Natural killer cell (primary cell): ENCODE measurements around the gene SUSD3. TPM values are rescaled to one million over a fixed set of nuclear protein-coding genes. Genes with fewer than 3 reads are reported as not detected.

ENCODE experiments used
- ATAC-seq, 3 donors: fragments of 150-1000 bp in 2 of 3; fragments of 200-7000 bp in 1 of 3; cut with Tn5 transposase; 1 replicate in 1 of 3; 2 replicates in 2 of 3; pipeline ENCODE4 v1.10.0; 2021; ENCODE audit warnings: mild to moderate bottlenecking in 2 of 3, moderate library complexity in 2 of 3
- DNase-seq, 2 donors: peaks; one replicate each; pipeline versions ENCODE4 v3.0.0 to v3.0.0-alpha.2; 2013 to 2021; ENCODE audit warnings: mixed read lengths in 1 of 2
- H3K27ac ChIP-seq: one replicate; pipeline ENCODE4 v1.5.1; 2013; ENCODE audit warnings: mild to moderate bottlenecking, low read length
- H3K27me3 ChIP-seq: one replicate; pipeline ENCODE4 v1.6.1; 2013; ENCODE audit warnings: low read length; ENCODE audit not compliant: control insufficient read depth, insufficient read depth
- H3K36me3 ChIP-seq: one replicate; pipeline ENCODE4 v1.6.1; 2013; ENCODE audit warnings: low read length; ENCODE audit not compliant: control insufficient read depth, insufficient read depth
- H3K4me1 ChIP-seq: one replicate; pipeline ENCODE4 v1.6.1; 2013; ENCODE audit warnings: low read length; ENCODE audit not compliant: control insufficient read depth, insufficient read depth
- H3K4me3 ChIP-seq: one replicate; pipeline ENCODE4 v1.5.1; 2013; ENCODE audit warnings: low read length
- H3K9me3 ChIP-seq: one replicate; pipeline ENCODE4 v1.6.1; 2013; ENCODE audit warnings: low read length; ENCODE audit not compliant: control insufficient read depth, insufficient read depth
- H3K27ac Mint-ChIP-seq, 2 donors: one replicate each; pipeline ENCODE4 v1.8.0; 2022; ENCODE audit warnings: mild to moderate bottlenecking in 2 of 2, mixed read lengths in 2 of 2, moderate library complexity in 1 of 2
- H3K27me3 Mint-ChIP-seq, 2 donors: one replicate each; pipeline ENCODE4 v1.8.0; 2022; ENCODE audit warnings: low read depth in 2 of 2, mixed read lengths in 2 of 2
- H3K36me3 Mint-ChIP-seq: one replicate; pipeline ENCODE4 v1.8.0; 2022; ENCODE audit warnings: mixed read lengths
- H3K4me1 Mint-ChIP-seq, 2 donors: one replicate each; pipeline ENCODE4 v1.8.0; 2022; ENCODE audit warnings: mixed read lengths in 2 of 2
- H3K4me3 Mint-ChIP-seq: one replicate; pipeline ENCODE4 v1.8.0; 2022; ENCODE audit warnings: mild to moderate bottlenecking, moderate library complexity, mixed read lengths
- H3K9me3 Mint-ChIP-seq, 2 donors: one replicate each; pipeline ENCODE4 v1.8.0; 2022; ENCODE audit warnings: mixed read lengths in 2 of 2
- CTCF ChIP-seq: fragments of 200-600 bp; IDR thresholded peaks from one replicate; pipeline ENCODE4 v1.8.0; 2022; ENCODE audit warnings: antibody characterized with exemption
- WGBS: methylation state at CpG from one replicate; pipeline ENCODE4 v1.1.7; 2013; ENCODE audit warnings: missing lambda C conversion rate; ENCODE audit not compliant: insufficient coverage; 5-methylcytosine and 5-hydroxymethylcytosine counted together
- intact Hi-C: fragments of 100-400 bp; cut with micrococcal nuclease; formaldehyde crosslinking; loops from one replicate; pipeline ENCODE4 v1.14.2; 2022
- total RNA-seq, 4 donors: library from RNA; stranded (reverse); fragments of 120-200 nt in 1 of 4; gene quantifications; one replicate each; pipeline versions ENCODE4 v1.2.3 to v1.2.4, GENCODE V29; 2013 to 2022

SUSD3 gene
- total RNA-seq, 3 donors from 2014 or later (not counting 1 experiment from before 2014, with no cell fraction given): 1.2 to 2.1 (median 1.8) TPM

- no peak overlapping the region for H3K27ac ChIP-seq
- H3K36me3 ChIP-seq: peaks cover 73% of the 10 kb centered on the region
- H3K9me3 Mint-ChIP-seq: no peaks in the 10 kb centered on the region
- H3K4me1 ChIP-seq: no peaks in the 10 kb centered on the region
- H3K27me3 Mint-ChIP-seq: no peaks in the 10 kb centered on the region
- DNase-seq: no peak
- peaks cover 7% of the 10 kb centered on the region for H3K36me3 Mint-ChIP-seq
- no peaks in the 10 kb centered on the region for H3K9me3 ChIP-seq
- no peak overlapping the region for H3K4me3 ChIP-seq
- no peaks in the 10 kb centered on the region for H3K27me3 ChIP-seq
- intact Hi-C loops: no loop called here
- no peak for ATAC-seq
- no peak overlapping the region for H3K27ac Mint-ChIP-seq
- TF ChIP-seq CTCF: no peak
- H3K4me3 Mint-ChIP-seq: no peak overlapping the region
- 96% methylated on average over 4 of the region's 4 CpGs for WGBS
- peaks cover 4 to 21% of the 10 kb centered on the region in 2 donors for H3K4me1 Mint-ChIP-seq
Observed at GRCh38 chr9:93010704-93011103, 47.8 kb upstream of the SUSD3 start.

DNA sequence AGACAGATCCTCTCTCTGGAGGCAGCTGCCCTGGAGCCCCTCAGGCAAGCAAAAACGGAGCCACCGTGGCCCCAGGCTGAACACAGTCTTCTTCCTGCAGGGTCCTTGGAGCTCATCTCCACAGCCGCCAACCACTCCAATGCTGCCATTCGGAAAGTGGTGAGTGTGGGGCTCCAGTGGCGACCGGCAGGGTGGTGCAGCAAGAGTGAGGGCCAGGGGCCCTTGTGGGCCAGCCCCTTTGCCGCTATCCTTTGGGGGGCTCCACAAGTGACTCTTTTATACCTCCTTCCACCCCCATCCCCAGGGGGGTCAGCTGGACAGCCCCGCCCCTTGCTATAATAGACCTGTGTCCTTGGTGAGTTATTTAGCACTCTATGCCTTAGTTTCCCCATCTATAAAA is 47.4 kb upstream of the SUSD3 start:
- peaks cover 7% of the 10 kb centered on the region for H3K36me3 Mint-ChIP-seq
- WGBS: 98% methylated on average over 8 of the region's 8 CpGs

DNA sequence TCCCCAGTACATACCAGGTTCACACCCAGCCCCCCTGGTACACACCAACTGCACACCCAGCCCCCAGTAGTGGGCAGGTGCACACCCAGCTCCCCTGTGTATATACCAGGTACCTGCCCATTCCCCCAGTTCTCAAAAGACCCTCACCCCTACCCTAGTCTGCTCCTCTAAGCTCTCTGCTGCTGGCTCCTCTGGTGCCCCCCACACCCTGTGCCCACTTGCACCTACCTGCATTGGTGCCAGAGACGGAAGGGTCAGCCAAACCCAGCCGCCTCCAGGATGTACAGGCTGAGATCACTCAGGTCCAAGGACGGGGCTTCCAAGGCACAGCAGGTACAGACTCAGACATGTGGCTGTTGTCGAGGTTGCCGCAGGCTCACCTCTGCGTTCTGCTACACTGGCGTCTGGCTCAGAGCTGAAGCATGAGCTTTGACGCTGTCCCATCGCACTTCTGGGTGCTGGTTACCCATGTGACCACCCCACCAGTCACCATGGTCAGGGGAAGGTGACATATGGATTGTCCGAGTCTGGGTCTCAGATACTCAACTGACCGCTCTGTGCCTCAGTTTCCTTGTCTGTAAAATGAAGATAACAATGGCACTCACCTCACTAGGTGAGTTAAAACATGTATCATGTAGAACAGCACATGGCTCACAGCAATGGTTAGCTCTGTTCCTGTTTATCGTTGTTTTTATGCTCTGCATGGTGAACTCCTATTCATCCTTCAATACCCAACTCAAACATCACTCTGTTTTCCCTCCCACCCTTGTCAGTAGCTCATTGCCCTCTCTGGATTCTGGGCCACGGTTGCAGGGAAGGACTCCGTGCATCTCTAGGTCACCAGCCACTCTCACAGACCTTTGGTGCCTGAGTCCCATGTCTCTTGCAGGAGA is 45.3 kb upstream of the SUSD3 start:
- TF ChIP-seq CTCF: no peak
- ATAC-seq: no peak
- H3K36me3 ChIP-seq: peaks cover 68% of the 10 kb centered on the region
- no peaks in the 10 kb centered on the region for H3K9me3 Mint-ChIP-seq
- no peak overlapping the region for H3K27ac ChIP-seq
- peaks cover 7% of the 10 kb centered on the region for H3K36me3 Mint-ChIP-seq
- no peak for DNase-seq
- no peaks in the 10 kb centered on the region for H3K27me3 ChIP-seq
- intact Hi-C loops: no loop called here
- H3K4me3 Mint-ChIP-seq: no peak overlapping the region
- H3K9me3 ChIP-seq: no peaks in the 10 kb centered on the region
- WGBS: 98% methylated on average over 14 of the region's 14 CpGs
- H3K4me1 ChIP-seq: no peaks in the 10 kb centered on the region
- no peak overlapping the region for H3K4me3 ChIP-seq
- H3K27ac Mint-ChIP-seq: peak overlapping the region in 1 of 2 donors; percentile 56
- H3K27me3 Mint-ChIP-seq: no peaks in the 10 kb centered on the region
- peaks cover 8 to 22% of the 10 kb centered on the region in 2 donors for H3K4me1 Mint-ChIP-seq

More for the DNA sequence above, 47.4 kb upstream of the SUSD3 start:
- no peak for DNase-seq
- Mint-ChIP-seq H3K27ac (no peak overlapping the region), H3K9me3 (no peaks in the 10 kb centered on the region), H3K4me1 (peaks cover 4 to 17% of the 10 kb centered on the region in 2 donors), H3K4me3 (no peak overlapping the region), H3K27me3 (no peaks in the 10 kb centered on the region)
- Histone ChIP-seq H3K27ac (no peak overlapping the region), H3K9me3 (no peaks in the 10 kb centered on the region), H3K27me3 (no peaks in the 10 kb centered on the region), H3K4me1 (no peaks in the 10 kb centered on the region), H3K4me3 (no peak overlapping the region), H3K36me3 (peaks cover 73% of the 10 kb centered on the region)
- TF ChIP-seq CTCF: no peak
- no peak for ATAC-seq
- intact Hi-C loops: no loop called here
